Hepatocyte (in vitro differentiated cells): ENCODE data around the gene TUBGCP2. TPM values are rescaled to one million over a fixed set of nuclear protein-coding genes. Genes with fewer than 3 reads are reported as not detected.

Experiments used
- DNase-seq: peaks from one replicate; pipeline ENCODE4 v3.0.0-alpha.2; 2016; ENCODE audit warnings: low spot score
- H2AFZ ChIP-seq: fragments of 200-600 bp; sonication (generic); 2 replicates; pipeline ENCODE4 v1.6.0; 2016; ENCODE audit warnings: antibody characterized with exemption, mild to moderate bottlenecking
- H3K27ac ChIP-seq: fragments of 200-600 bp; sonication (generic); 2 replicates; pipeline ENCODE4 v1.5.1; 2016; ENCODE audit warnings: mild to moderate bottlenecking
- H3K27me3 ChIP-seq: fragments of 200-600 bp; sonication (generic); 2 replicates; pipeline ENCODE4 v1.6.1; 2016
- H3K36me3 ChIP-seq: fragments of 200-600 bp; sonication (generic); replicated peaks from 2 replicates; pipeline ENCODE4 v1.5.1; 2016; ENCODE audit warnings: low read depth; ENCODE audit not compliant: insufficient read depth
- H3K4me1 ChIP-seq: fragments of 200-600 bp; sonication (generic); 2 replicates; pipeline ENCODE4 v1.5.1; 2016; ENCODE audit warnings: mild to moderate bottlenecking, moderate library complexity; ENCODE audit not compliant: insufficient read depth
- H3K4me2 ChIP-seq: fragments of 200-600 bp; sonication (generic); 2 replicates; pipeline ENCODE4 v1.6.0; 2016
- H3K4me3 ChIP-seq: fragments of 200-600 bp; sonication (generic); 2 replicates; pipeline ENCODE4 v1.5.1; 2016; ENCODE audit warnings: mild to moderate bottlenecking
- H3K79me2 ChIP-seq: fragments of 200-600 bp; sonication (generic); 2 replicates; pipeline ENCODE4 v1.6.0; 2017; ENCODE audit warnings: mild to moderate bottlenecking
- H3K9me2 ChIP-seq: fragments of 200-600 bp; sonication (generic); replicated peaks from 2 replicates; pipeline ENCODE4 v1.6.0; 2017; ENCODE audit warnings: mild to moderate bottlenecking; ENCODE audit not compliant: insufficient read depth
- H3K9me3 ChIP-seq: fragments of 200-600 bp; sonication (generic); 2 replicates; pipeline ENCODE4 v1.5.1; 2016; ENCODE audit warnings: low read depth, mild to moderate bottlenecking
- H4K20me1 ChIP-seq: fragments of 200-600 bp; sonication (generic); 2 replicates; pipeline ENCODE4 v1.6.0; 2016; ENCODE audit warnings: mild to moderate bottlenecking; ENCODE audit not compliant: insufficient read depth, poor library complexity, severe bottlenecking
- CTCF ChIP-seq: fragments of 200-600 bp; sonication (generic); IDR thresholded peaks from 2 replicates; pipeline ENCODE4 v1.5.1; 2016; ENCODE audit warnings: antibody characterized with exemption, mild to moderate bottlenecking; ENCODE audit not compliant: poor library complexity
- EZH2 ChIP-seq: fragments of 200-600 bp; sonication (generic); IDR thresholded peaks from 2 replicates; pipeline ENCODE4 v1.6.1; 2016; ENCODE audit warnings: antibody characterized with exemption, mild to moderate bottlenecking, borderline replicate concordance
- EZH2phosphoT487 ChIP-seq: fragments of 200-600 bp; sonication (generic); IDR thresholded peaks from one replicate; pipeline ENCODE4 v1.6.1; 2018; ENCODE audit warnings: antibody characterized with exemption, mild to moderate bottlenecking, low read depth, moderate library complexity; ENCODE audit not compliant: unreplicated experiment, severe bottlenecking
- WGBS: methylation state at CpG from one replicate; pipeline ENCODE4 v1.1.6; 2016; ENCODE audit warnings: low lambda C conversion rate; ENCODE audit errors: missing lambda C conversion rate; 5-methylcytosine and 5-hydroxymethylcytosine counted together
- polyA plus RNA-seq: library from polyadenylated mRNA; unstranded; fragments of >200 nt; fragmentation: Nextera tagmentation; extraction: Ambion mirVana; gene quantifications from 2 replicates; pipeline ENCODE4 v1.2.1, GENCODE V29; 2016
- total RNA-seq: library from RNA; depleted of rRNA; stranded (reverse); fragments of >200 nt; gene quantifications from 2 replicates; pipeline ENCODE4 v1.2.3, GENCODE V29; 2014

The TUBGCP2 gene
- total and polyA plus RNA-seq, 2 experiments from 2014 or later, result 44.8 to 51.5 TPM

DNA sequence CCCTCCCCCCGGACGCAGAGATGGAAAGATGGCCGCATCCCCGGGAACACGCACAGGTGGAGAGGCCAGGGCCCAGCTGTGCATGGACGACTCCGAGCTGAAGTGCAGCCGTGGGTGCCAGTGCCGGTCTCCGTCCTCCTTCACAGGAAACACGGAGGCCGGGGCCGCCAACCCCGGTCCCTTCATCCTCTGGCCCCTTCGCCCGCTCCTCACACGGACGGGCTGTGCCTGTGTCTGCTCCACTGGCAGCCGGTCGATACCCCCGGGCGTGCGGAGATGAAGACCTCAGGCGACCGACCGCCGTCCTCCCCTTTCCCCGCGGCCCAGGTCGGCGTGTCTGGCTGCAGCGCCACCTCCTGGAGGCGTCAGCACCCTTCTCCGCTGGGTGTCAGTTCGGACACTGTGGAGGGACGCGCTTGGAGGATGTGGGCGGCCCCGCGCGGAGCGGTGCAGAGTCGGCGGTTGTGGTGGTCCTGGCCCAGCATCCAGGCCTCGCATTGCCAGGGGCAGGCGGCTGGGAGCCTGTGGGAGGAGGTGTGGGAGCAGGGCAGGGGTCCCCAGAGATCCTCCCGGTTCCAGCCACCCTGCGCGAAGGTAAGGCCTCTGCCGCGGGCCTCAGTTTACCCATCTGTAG, 9.9 kb upstream of the TUBGCP2 start:
- H3K27me3 ChIP-seq, result no peaks in the 10 kb centered on the region
- no peaks in the 10 kb centered on the region for H3K36me3 ChIP-seq
- H4K20me1 ChIP-seq, result no peaks in the 10 kb centered on the region
- no peak overlapping the region for H3K27ac ChIP-seq
- TF ChIP-seq EZH2 (no peak), CTCF (peak; percentile 84), EZH2phosphoT487 (no peak)
- no peaks in the 10 kb centered on the region for H3K4me1 ChIP-seq
- DNase-seq, result peak; percentile 83
- 11% methylated on average over 50 of the region's 51 CpGs for WGBS
- peak overlapping the region; percentile 74 for H2AFZ ChIP-seq
- H3K9me2 ChIP-seq, result no peaks in the 10 kb centered on the region
- H3K79me2 ChIP-seq, result no peaks in the 10 kb centered on the region
- H3K4me3 ChIP-seq, result no peak overlapping the region
- H3K9me3 ChIP-seq, result no peaks in the 10 kb centered on the region
- peak overlapping the region; percentile 98 for H3K4me2 ChIP-seq

GRCh38 chr10:133316732-133317131, 8.1 kb upstream of the TUBGCP2 start:
- Histone ChIP-seq H3K27me3 (no peaks in the 10 kb centered on the region), H3K4me2 (no peak overlapping the region), H2AFZ (no peak overlapping the region), H4K20me1 (no peaks in the 10 kb centered on the region), H3K36me3 (no peaks in the 10 kb centered on the region), H3K4me3 (no peak overlapping the region), H3K4me1 (no peaks in the 10 kb centered on the region), H3K79me2 (no peaks in the 10 kb centered on the region), H3K9me3 (no peaks in the 10 kb centered on the region), H3K27ac (no peak overlapping the region), H3K9me2 (no peaks in the 10 kb centered on the region)
- DNase-seq, result no peak
- TF ChIP-seq EZH2 (no peak), CTCF (no peak), EZH2phosphoT487 (no peak)
- WGBS, result 97% methylated on average over 5 of the region's 7 CpGs

DNA sequence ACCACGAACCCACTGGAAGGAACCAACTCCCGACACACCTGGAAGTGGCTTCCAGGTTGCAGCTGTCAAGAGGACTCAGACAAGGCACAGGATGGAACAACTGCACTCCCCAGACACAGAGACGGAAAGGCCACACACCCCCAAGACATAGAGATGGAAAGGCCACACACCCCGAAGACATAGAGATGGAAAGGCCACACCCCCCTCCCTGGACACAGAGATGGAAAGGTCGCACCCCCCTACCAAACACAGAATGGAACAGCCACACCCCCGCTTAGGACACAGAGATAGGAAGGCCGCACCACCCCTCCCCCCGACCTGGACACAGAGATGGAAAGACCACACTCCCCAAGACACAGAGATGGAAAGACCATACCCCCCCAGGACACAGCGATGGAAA, 7.6 kb upstream of the TUBGCP2 start:
- Histone ChIP-seq H3K4me2 (no peak overlapping the region), H2AFZ (no peak overlapping the region), H3K36me3 (no peaks in the 10 kb centered on the region), H3K27ac (no peak overlapping the region), H3K9me2 (no peaks in the 10 kb centered on the region), H3K27me3 (no peaks in the 10 kb centered on the region), H3K9me3 (no peaks in the 10 kb centered on the region), H4K20me1 (no peaks in the 10 kb centered on the region), H3K79me2 (no peaks in the 10 kb centered on the region), H3K4me3 (no peak overlapping the region), H3K4me1 (no peaks in the 10 kb centered on the region)
- TF ChIP-seq EZH2 (no peak), CTCF (no peak), EZH2phosphoT487 (no peak)
- WGBS, result 88% methylated on average over 4 of the region's 9 CpGs
- no peak for DNase-seq
